ELF-1 (cell line): Measurements from ENCODE around the gene EMID1.
"Not testable (repeated sequence)": the region's sequence is repeated elsewhere in the genome, so short reads cannot be mapped to it uniquely, and the experiment has no call there.

Experiments
- DNase-seq: peaks from one replicate; pipeline ENCODE4 v3.0.0-alpha.2; 2016; ENCODE audit warnings: low read depth, low spot score

The EMID1 gene

GRCh38 chr22:29230972-29231875, 25.5 kb downstream of the EMID1 start:
- no peak for DNase-seq

GRCh38 chr22:29231971-29232959, 26.6 kb downstream of the EMID1 start:
- no peak for DNase-seq

GRCh38 chr22:29233277-29233877, 27.7 kb downstream of the EMID1 start:
- no peak for DNase-seq

- peak; percentile 25 for DNase-seq
Observed at GRCh38 chr22:29240481-29240880, 34.8 kb downstream of the EMID1 start.

- no peak for DNase-seq
Observed at GRCh38 chr22:29243874-29244446, 38.3 kb downstream of the EMID1 start.

- no peak for DNase-seq
Observed at GRCh38 chr22:29244785-29245625, 39.3 kb downstream of the EMID1 start.

- peak; percentile 81 for DNase-seq
Observed at GRCh38 chr22:29245626-29246385, 40.1 kb downstream of the EMID1 start.

GRCh38 chr22:29247891-29248290, 42.2 kb downstream of the EMID1 start:
- DNase-seq, result not testable (repeated sequence)

GRCh38 chr22:29251265-29251664, 45.6 kb downstream of the EMID1 start:
- DNase-seq, result no peak

- no peak for DNase-seq
Observed at GRCh38 chr22:29251981-29252911, 46.5 kb downstream of the EMID1 start.

GRCh38 chr22:29253561-29254285, 48.0 kb downstream of the EMID1 start:
- DNase-seq, result no peak

GRCh38 chr22:29254286-29254660, 48.6 kb downstream of the EMID1 start:
- no peak for DNase-seq

GRCh38 chr22:29255064-29255621, 49.4 kb downstream of the EMID1 start:
- no peak for DNase-seq

GRCh38 chr22:29256606-29257325, 51.1 kb downstream of the EMID1 start:
- no peak for DNase-seq

- DNase-seq, result no peak
Observed at GRCh38 chr22:29257751-29258181, 52.1 kb downstream of the EMID1 start.

GRCh38 chr22:29258407-29259252, 52.9 kb downstream of the EMID1 start:
- DNase-seq, result no peak
